Mesangial cell (primary cell): ENCODE measurements around the gene CLIP1. TPM values are rescaled to one million over a fixed set of nuclear protein-coding genes. Genes with fewer than 3 reads are reported as not detected.

Experiments used
- total RNA-seq: library from RNA; depleted of rRNA; stranded (reverse); fragments of >200 nt; gene quantifications from 2 replicates; pipeline ENCODE4 v1.2.3, GENCODE V29; 2015

Gene CLIP1
- 29.8 and 37.8 TPM in 2 replicates for total RNA-seq

GRCh38 chr12:122421821-122422729, at the start of gene CLIP1:
Gene CLIP1 (minus strand): TSS chr12:122422669. CDS start chr12:122380452, 42,217 bp downstream.

GRCh38 chr12:122266230-122266901, 156.1 kb downstream of the CLIP1 start, which contains the start of gene VPS33A:
Gene VPS33A (minus strand): TSS chr12:122266494. CDS start chr12:122266408, 86 bp downstream.

GRCh38 chr12:122225683-122226365, 196.6 kb downstream of the CLIP1 start, which contains the start of gene DIABLO:
Gene DIABLO (minus strand): TSS chr12:122226052. CDS start chr12:122226014, 38 bp downstream.

Other genes with a start within 250 kb of the CLIP1 start
- gene IL31, start 248.4 kb downstream of the CLIP1 start, total RNA-seq = not detected in 2 replicates
- gene LRRC43, start 239.5 kb downstream of the CLIP1 start, total RNA-seq = 0.49 and 3.7 TPM in 2 replicates
- 0.49 and 2.0 TPM in 2 replicates for gene B3GNT4, start 219.0 kb downstream of the CLIP1 start, total RNA-seq
- gene DIABLO, start 196.6 kb downstream of the CLIP1 start, total RNA-seq = 72.6 and 72.8 TPM in 2 replicates
- 15.0 and 15.3 TPM in 2 replicates for gene VPS33A, start 156.2 kb downstream of the CLIP1 start, total RNA-seq
- 11.7 and 16.8 TPM in 2 replicates for gene ZCCHC8, start 78.3 kb upstream of the CLIP1 start, total RNA-seq
- gene RSRC2, start 104.3 kb upstream of the CLIP1 start, total RNA-seq = 11.8 and 15.3 TPM in 2 replicates
- 5.2 and 35.5 TPM in 2 replicates for gene KNTC1, start 104.6 kb upstream of the CLIP1 start, total RNA-seq